ENCODE data around the gene TRERF1. TPM values are rescaled to one million over a fixed set of nuclear protein-coding genes. Genes with fewer than 3 reads are reported as not detected.

Gene TRERF1
- total RNA-seq, 1 donor from 2014 or later: 37.3 TPM

GRCh38 chr6:42352856-42353564 lies 98.7 kb downstream of the TRERF1 start:
- intact Hi-C loops (cut with micrococcal nuclease): no loop called here
- no peaks in the 10 kb centered on the region for H3K9me3 Mint-ChIP-seq
- no peak overlapping the region for H3K27ac Mint-ChIP-seq

GRCh38 chr6:42350911-42351310 lies 100.8 kb downstream of the TRERF1 start:
- H3K9me3 Mint-ChIP-seq: no peaks in the 10 kb centered on the region
- no peaks in the 10 kb centered on the region for H3K27me3 Mint-ChIP-seq
- H3K4me3 Mint-ChIP-seq: no peak overlapping the region
- H3K4me1 Mint-ChIP-seq: peaks cover 16% of the 10 kb centered on the region
- peaks cover 13% of the 10 kb centered on the region for H3K36me3 Mint-ChIP-seq (ENCODE audit: low read depth)
- DNase-seq: no peak
- H3K27ac Mint-ChIP-seq: no peak overlapping the region
- intact Hi-C loops (cut with micrococcal nuclease): no loop called here

More at GRCh38 chr6:42352856-42353564, 98.7 kb downstream of the TRERF1 start:
- peaks cover 15% of the 10 kb centered on the region for H3K4me1 Mint-ChIP-seq
- no peak overlapping the region for H3K4me3 Mint-ChIP-seq
- H3K27me3 Mint-ChIP-seq: no peaks in the 10 kb centered on the region
- peaks cover 22% of the 10 kb centered on the region for H3K36me3 Mint-ChIP-seq (ENCODE audit: low read depth)
- DNase-seq: no peak

- intact Hi-C loops (cut with micrococcal nuclease): no loop called here
- DNase-seq: no peak
- Mint-ChIP-seq H3K36me3 (ENCODE audit: low read depth) (peaks cover 16% of the 10 kb centered on the region), H3K4me3 (no peak overlapping the region), H3K9me3 (no peaks in the 10 kb centered on the region), H3K27me3 (no peaks in the 10 kb centered on the region), H3K27ac (peak overlapping the region; percentile 17), H3K4me1 (peaks cover 24% of the 10 kb centered on the region)
Measured at GRCh38 chr6:42349753-42350511, 101.8 kb downstream of the TRERF1 start.

- intact Hi-C loops (cut with micrococcal nuclease): no loop called here
- Mint-ChIP-seq H3K36me3 (ENCODE audit: low read depth) (peaks cover 31% of the 10 kb centered on the region), H3K4me3 (no peak overlapping the region), H3K4me1 (peaks cover 36% of the 10 kb centered on the region), H3K27ac (peak overlapping the region; percentile 27), H3K27me3 (no peaks in the 10 kb centered on the region), H3K9me3 (peaks cover 3% of the 10 kb centered on the region)
- no peak for DNase-seq
Measured at GRCh38 chr6:42347456-42347855, 104.3 kb downstream of the TRERF1 start.

DNA sequence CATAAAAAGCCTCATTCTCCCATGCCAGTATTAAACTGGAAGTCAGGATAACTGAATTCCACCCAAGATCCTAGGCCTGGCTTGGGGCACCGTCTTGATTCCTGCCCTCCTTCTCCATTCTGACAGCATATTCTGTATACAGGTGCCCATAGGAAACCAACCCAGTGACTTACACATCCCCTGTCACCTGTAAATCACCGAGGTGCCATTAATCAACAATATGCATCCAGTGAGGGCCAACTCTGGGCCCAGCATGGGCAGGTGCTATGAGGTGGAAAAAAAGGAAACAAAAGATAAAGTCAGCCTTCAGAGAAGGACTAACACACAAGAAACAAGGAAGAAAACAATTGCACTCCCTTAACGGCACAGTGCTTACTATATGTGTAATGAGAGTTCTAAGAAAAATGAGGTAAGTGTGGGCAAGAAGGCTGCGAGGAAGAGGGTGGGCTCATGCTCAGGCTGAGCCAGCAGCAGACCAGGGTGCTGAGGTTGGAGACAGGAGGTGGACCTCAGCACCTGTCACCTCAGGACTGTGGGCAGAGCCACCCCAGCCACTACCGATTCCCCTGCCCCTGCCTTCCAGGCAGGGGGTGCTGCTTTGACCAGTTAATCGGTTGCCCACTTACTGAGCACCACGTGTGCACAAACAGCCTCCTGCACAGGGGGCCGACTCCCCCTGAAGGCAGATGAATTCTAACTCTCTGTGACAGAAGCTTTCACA lies 105.9 kb downstream of the TRERF1 start:
- DNase-seq: no peak
- H3K4me3 Mint-ChIP-seq: peak overlapping the region; percentile 45
- H3K36me3 Mint-ChIP-seq (ENCODE audit: low read depth): peaks cover 31% of the 10 kb centered on the region

GRCh38 chr6:42344756-42345155 lies 107.0 kb downstream of the TRERF1 start:
- Mint-ChIP-seq H3K27ac (peak overlapping the region; percentile 51), H3K4me1 (peaks cover 53% of the 10 kb centered on the region), H3K9me3 (peaks cover 3% of the 10 kb centered on the region), H3K36me3 (ENCODE audit: low read depth) (peaks cover 35% of the 10 kb centered on the region), H3K4me3 (peak overlapping the region; percentile 8), H3K27me3 (no peaks in the 10 kb centered on the region)
- no peak for DNase-seq
- intact Hi-C loops (cut with micrococcal nuclease): no loop called here

More for the DNA sequence above, 105.9 kb downstream of the TRERF1 start:
- H3K4me1 Mint-ChIP-seq: peaks cover 43% of the 10 kb centered on the region
- H3K27ac Mint-ChIP-seq: peak overlapping the region; percentile 74
- H3K27me3 Mint-ChIP-seq: no peaks in the 10 kb centered on the region
- intact Hi-C loops (cut with micrococcal nuclease): no loop called here
- peaks cover 3% of the 10 kb centered on the region for H3K9me3 Mint-ChIP-seq

DNA sequence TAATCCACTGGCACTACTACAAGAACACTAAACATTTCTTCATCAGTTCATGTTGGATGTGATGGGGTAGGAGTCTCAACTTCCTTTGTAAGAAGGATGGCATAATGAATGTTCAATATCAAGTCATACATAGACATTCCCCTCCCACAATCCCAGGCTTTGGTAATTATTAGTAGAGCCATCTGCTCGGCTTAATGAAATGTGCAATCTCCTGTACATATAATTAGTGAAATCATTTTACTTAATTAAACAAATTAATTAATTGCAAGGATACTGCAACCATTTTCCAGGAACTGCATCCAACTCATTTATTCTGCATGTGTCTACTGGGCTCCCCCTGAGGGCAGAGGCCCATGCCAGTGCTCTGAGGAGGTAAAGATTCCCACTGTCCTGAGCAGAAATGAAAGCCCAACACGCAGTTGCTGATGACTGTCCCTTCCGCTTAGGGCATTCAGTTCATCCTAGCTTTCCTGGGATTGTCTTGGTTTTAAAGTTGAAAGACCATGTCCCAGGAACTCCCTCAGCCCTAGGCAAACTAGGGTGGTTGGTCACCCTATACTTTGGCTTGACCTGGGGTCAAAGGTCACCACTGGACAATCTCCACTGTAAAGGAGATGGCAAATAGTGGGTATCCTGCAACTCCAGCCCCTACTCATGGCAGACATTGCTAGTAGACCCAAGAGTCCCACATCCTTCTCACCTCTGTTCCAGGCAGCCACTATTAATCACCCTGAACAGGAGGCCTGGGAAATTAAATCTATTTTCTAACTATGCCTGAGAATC lies 109.8 kb downstream of the TRERF1 start:
- DNase-seq: no peak
- peak overlapping the region; percentile 94 for H3K27ac Mint-ChIP-seq
- peaks cover 72% of the 10 kb centered on the region for H3K4me1 Mint-ChIP-seq
- H3K4me3 Mint-ChIP-seq: no peak overlapping the region
- no peaks in the 10 kb centered on the region for H3K27me3 Mint-ChIP-seq
- peaks cover 3% of the 10 kb centered on the region for H3K9me3 Mint-ChIP-seq
- peaks cover 37% of the 10 kb centered on the region for H3K36me3 Mint-ChIP-seq (ENCODE audit: low read depth)
- intact Hi-C loops (cut with micrococcal nuclease): loop anchor here (2.0 kb wide), 1 partner anchor 117 kb away; no protein-coding TSS in a partner anchor

DNA sequence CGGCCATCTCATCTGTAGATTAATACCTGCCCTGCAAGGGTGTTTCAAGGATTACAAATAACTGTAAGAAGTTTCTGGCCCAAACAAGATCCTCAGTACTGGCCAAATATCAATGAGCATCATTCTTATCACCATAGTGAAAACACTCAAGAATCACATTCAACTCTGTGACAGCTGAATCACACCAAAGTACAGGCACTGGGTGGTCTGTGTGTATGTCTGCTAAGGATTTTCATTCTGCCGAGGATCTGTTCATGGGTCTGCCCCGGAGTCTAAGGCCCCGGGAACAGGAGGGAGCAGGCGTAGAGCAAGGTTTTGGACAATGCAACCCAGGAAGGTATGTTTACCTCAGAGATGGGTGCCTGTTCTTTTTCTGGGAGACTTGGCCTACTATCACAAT lies 110.5 kb downstream of the TRERF1 start:
- H3K9me3 Mint-ChIP-seq: peaks cover 3% of the 10 kb centered on the region
- H3K27me3 Mint-ChIP-seq: no peaks in the 10 kb centered on the region
- DNase-seq: no peak
- H3K36me3 Mint-ChIP-seq (ENCODE audit: low read depth): peaks cover 40% of the 10 kb centered on the region
- H3K4me3 Mint-ChIP-seq: no peak overlapping the region
- peaks cover 75% of the 10 kb centered on the region for H3K4me1 Mint-ChIP-seq
- peak overlapping the region; percentile 94 for H3K27ac Mint-ChIP-seq
- intact Hi-C loops (cut with micrococcal nuclease): loop anchor here (2.0 kb wide), 1 partner anchor 116 kb away; no protein-coding TSS in a partner anchor

DNA sequence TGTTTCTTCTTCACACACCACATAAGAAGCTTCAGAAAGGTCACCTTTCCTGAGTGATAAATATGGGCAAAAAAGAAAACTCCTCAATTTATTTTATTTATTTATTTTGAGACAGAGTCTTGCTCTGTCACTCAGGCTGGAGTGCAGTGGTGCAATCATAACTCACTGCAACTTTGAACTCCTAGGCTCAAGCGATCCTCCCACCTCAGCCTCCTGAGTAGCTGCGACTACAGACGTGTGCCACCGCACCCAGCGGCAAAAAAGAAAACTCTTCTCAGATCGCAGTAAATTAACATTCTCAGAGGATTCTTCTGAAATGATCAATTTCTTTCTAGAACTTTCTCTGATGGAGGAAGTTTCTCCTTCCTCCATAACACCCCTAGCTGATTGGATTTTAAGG lies 111.2 kb downstream of the TRERF1 start:
- H3K4me3 Mint-ChIP-seq: no peak overlapping the region
- H3K36me3 Mint-ChIP-seq (ENCODE audit: low read depth): peaks cover 42% of the 10 kb centered on the region
- H3K27me3 Mint-ChIP-seq: no peaks in the 10 kb centered on the region
- H3K4me1 Mint-ChIP-seq: peaks cover 75% of the 10 kb centered on the region
- intact Hi-C loops (cut with micrococcal nuclease): loop anchor here (1.0 to 2.0 kb wide), 8 partner anchors 17 to 181 kb away; partner anchors contain the start of gene TRERF1
- peak overlapping the region; percentile 94 for H3K27ac Mint-ChIP-seq
- no peak for DNase-seq
- H3K9me3 Mint-ChIP-seq: peaks cover 3% of the 10 kb centered on the region

- H3K27ac Mint-ChIP-seq: peak overlapping the region; percentile 94
- H3K4me1 Mint-ChIP-seq: peaks cover 75% of the 10 kb centered on the region
- H3K9me3 Mint-ChIP-seq: peaks cover 3% of the 10 kb centered on the region
- peak; percentile 78 for DNase-seq
- intact Hi-C loops (cut with micrococcal nuclease): loop anchor here (1.0 to 2.0 kb wide), 8 partner anchors 17 to 181 kb away; partner anchors contain the start of gene TRERF1
- H3K27me3 Mint-ChIP-seq: no peaks in the 10 kb centered on the region
- peak overlapping the region; percentile 65 for H3K4me3 Mint-ChIP-seq
- H3K36me3 Mint-ChIP-seq (ENCODE audit: low read depth): peaks cover 42% of the 10 kb centered on the region
Measured at GRCh38 chr6:42339991-42340401, 111.7 kb downstream of the TRERF1 start.

DNA sequence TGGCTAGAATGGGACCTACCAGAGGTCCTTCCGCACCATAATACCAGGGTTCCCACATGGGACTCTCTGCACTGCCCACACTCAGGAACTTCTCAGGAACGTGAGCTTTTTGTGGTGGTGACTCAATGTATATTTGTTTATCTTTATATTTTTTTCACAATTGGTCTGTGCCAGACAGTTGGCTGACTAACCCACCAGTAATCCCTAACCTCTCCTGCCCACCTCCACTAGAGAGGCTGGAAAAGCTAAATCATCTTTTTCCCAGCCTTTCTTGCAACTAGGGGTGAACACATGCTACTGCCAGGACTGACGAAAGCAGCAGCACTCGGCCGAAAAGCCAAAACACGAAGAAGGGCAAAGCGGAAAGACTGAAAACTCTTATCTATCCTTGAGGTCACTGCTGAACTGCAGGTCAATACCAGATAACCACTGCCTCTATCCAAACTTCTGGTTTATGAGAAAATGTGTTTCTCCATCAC lies 112.9 kb downstream of the TRERF1 start:
- peaks cover 3% of the 10 kb centered on the region for H3K9me3 Mint-ChIP-seq
- H3K27me3 Mint-ChIP-seq: no peaks in the 10 kb centered on the region
- H3K36me3 Mint-ChIP-seq (ENCODE audit: low read depth): peaks cover 42% of the 10 kb centered on the region
- intact Hi-C loops (cut with micrococcal nuclease): no loop called here
- peaks cover 77% of the 10 kb centered on the region for H3K4me1 Mint-ChIP-seq
- H3K4me3 Mint-ChIP-seq: peak overlapping the region; percentile 65
- DNase-seq: no peak
- H3K27ac Mint-ChIP-seq: peak overlapping the region; percentile 94

- intact Hi-C loops (cut with micrococcal nuclease): no loop called here
- peaks cover 73% of the 10 kb centered on the region for H3K4me1 Mint-ChIP-seq
- H3K4me3 Mint-ChIP-seq: peak overlapping the region; percentile 65
- H3K27me3 Mint-ChIP-seq: no peaks in the 10 kb centered on the region
- DNase-seq: no peak
- H3K36me3 Mint-ChIP-seq (ENCODE audit: low read depth): peaks cover 37% of the 10 kb centered on the region
- peaks cover 3% of the 10 kb centered on the region for H3K9me3 Mint-ChIP-seq
- H3K27ac Mint-ChIP-seq: peak overlapping the region; percentile 94
Measured at GRCh38 chr6:42337985-42338743, 113.6 kb downstream of the TRERF1 start.

Data from activated CD4-positive, alpha-beta T cell treated with anti-CD3 and anti-CD28 coated beads, Interleukin-2, amount 10 ng/mL, durations not matched to agents 24 days and 14 days (primary cell).